Uterus (tissue), 4 donors: Measurements from ENCODE around the gene B3GNT3. TPM values are rescaled to one million over a fixed set of nuclear protein-coding genes. Genes with fewer than 3 reads are reported as not detected.

Source experiments
- DNase-seq, 2 donors: peaks; one replicate each; pipeline ENCODE4 v3.0.0-alpha.2; 2019 to 2020
- H3K27ac ChIP-seq, 2 donors: fragments of 200-600 bp; sonication (generic); 1 replicate in 1 of 2; 2 replicates in 1 of 2; pipeline ENCODE4 v1.5.1; 2016 to 2018
- H3K27me3 ChIP-seq, 2 donors: fragments of 200-600 bp; sonication (generic); one replicate each; pipeline ENCODE4 v1.5.1; 2018 to 2019; ENCODE audit warnings: control low read depth in 1 of 2
- H3K36me3 ChIP-seq, 2 donors: fragments of 200-600 bp; sonication (generic); one replicate each; pipeline ENCODE4 v1.5.1; 2019; ENCODE audit warnings: control low read depth in 1 of 2
- H3K4me1 ChIP-seq, 2 donors: fragments of 200-600 bp; sonication (generic); one replicate each; pipeline ENCODE4 v1.5.1; 2018 to 2019; ENCODE audit warnings: control low read depth in 1 of 2
- H3K4me3 ChIP-seq, 2 donors: fragments of 200-600 bp; sonication (generic); 1 replicate in 1 of 2; 2 replicates in 1 of 2; pipeline ENCODE4 v1.5.1; 2018 to 2019; ENCODE audit warnings: mild to moderate bottlenecking in 1 of 2
- H3K9me3 ChIP-seq, 2 donors: fragments of 200-600 bp; sonication (generic); one replicate each; pipeline ENCODE4 v1.5.1; 2019; ENCODE audit warnings: control low read depth in 1 of 2
- POLR2A ChIP-seq, 2 donors: fragments of 450-650 bp; IDR thresholded peaks; one replicate each; pipeline ENCODE4 v1.6.1; 2016; ENCODE audit warnings: antibody characterized with exemption in 2 of 2, mild to moderate bottlenecking in 1 of 2, moderate library complexity in 1 of 2
- intact Hi-C: fragments of 100-400 bp; cut with DNase I; formaldehyde crosslinking; loops from one replicate; pipeline ENCODE4 v1.15.1; 2023; ENCODE audit warnings: low total_unique reads
- total RNA-seq, 4 donors: library from RNA; depleted of rRNA in 3 of 4; stranded (reverse); fragments of >200 nt in 3 of 4; gene quantifications; one replicate each; pipeline versions ENCODE4 v1.1.0 to v1.2.4, GENCODE V29; 2014 to 2023
- TF ChIP-seq, protein P1 (sequence below), 4 experiments: fragments of 200-600 bp in 2 of 4; fragments of 450-650 bp in 2 of 4; sonication (generic) in 2 of 4; IDR thresholded peaks; one replicate each; pipeline ENCODE4 v1.5.1; 2016 to 2019; ENCODE audit warnings: antibody characterized with exemption in 4 of 4, mild to moderate bottlenecking in 2 of 4, moderate library complexity in 1 of 4
- donor health status: DM: yes; HTN: yes; CAD: no.

B3GNT3 gene
- total RNA-seq, 4 donors from 2014 or later = 1.4 TPM; not detected in 3

DNA sequence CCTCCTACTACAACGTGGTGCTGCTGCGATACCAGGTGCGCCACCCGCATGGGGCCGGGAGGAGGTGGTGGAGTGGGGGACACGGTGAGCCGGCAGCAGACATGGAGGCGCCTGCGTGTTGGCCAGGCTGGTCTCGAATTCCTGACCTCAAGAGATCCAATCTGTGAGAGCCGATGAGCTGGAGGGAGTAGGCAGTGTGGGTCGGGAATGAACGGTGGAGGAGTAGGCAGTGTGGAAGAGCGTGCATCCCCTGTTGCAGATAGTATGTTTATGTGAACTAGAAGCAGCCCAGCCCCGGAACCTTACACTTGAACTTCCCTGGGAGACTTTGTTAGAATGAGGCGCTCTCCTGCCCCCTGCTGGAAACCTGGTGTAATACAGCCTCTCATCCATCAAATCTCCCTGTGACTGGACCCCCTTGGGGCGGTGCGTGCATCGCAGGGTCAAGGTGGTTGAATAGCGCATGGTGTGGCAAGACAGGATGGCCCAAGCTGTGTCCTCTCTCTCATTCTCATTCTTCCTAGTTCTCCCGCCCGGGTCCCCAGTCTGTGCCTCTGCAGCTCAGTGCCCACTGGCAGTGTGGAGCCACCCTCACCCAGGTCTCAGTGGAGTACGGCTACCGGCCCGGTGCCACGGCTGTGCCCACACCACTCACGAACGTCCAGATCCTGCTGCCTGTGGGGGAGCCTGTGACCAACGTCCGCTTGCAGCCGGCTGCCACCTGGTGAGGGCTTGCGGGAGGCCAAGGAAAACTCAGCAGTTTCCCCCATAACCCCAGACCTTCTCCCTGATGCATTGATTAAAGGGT is 10.5 kb upstream of the B3GNT3 start:
- no peak overlapping the region for H3K27ac ChIP-seq
- TF ChIP-seq POLR2A (IDR thresholded peaks at IDR 0.05) = no peak
- TF ChIP-seq, protein P1, sequence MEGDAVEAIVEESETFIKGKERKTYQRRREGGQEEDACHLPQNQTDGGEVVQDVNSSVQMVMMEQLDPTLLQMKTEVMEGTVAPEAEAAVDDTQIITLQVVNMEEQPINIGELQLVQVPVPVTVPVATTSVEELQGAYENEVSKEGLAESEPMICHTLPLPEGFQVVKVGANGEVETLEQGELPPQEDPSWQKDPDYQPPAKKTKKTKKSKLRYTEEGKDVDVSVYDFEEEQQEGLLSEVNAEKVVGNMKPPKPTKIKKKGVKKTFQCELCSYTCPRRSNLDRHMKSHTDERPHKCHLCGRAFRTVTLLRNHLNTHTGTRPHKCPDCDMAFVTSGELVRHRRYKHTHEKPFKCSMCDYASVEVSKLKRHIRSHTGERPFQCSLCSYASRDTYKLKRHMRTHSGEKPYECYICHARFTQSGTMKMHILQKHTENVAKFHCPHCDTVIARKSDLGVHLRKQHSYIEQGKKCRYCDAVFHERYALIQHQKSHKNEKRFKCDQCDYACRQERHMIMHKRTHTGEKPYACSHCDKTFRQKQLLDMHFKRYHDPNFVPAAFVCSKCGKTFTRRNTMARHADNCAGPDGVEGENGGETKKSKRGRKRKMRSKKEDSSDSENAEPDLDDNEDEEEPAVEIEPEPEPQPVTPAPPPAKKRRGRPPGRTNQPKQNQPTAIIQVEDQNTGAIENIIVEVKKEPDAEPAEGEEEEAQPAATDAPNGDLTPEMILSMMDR (IDR thresholded peaks at IDR 0.05) = peak; percentile 46 to 59 (median 48)
- peak; percentile 33 to 50 for DNase-seq
- no peaks in the 10 kb centered on the region for H3K9me3 ChIP-seq
- no peak overlapping the region for H3K4me3 ChIP-seq
- no peaks in the 10 kb centered on the region for H3K4me1 ChIP-seq
- intact Hi-C loops = no loop called here
- no peaks in the 10 kb centered on the region for H3K27me3 ChIP-seq
- no peaks in the 10 kb centered on the region for H3K36me3 ChIP-seq

DNA sequence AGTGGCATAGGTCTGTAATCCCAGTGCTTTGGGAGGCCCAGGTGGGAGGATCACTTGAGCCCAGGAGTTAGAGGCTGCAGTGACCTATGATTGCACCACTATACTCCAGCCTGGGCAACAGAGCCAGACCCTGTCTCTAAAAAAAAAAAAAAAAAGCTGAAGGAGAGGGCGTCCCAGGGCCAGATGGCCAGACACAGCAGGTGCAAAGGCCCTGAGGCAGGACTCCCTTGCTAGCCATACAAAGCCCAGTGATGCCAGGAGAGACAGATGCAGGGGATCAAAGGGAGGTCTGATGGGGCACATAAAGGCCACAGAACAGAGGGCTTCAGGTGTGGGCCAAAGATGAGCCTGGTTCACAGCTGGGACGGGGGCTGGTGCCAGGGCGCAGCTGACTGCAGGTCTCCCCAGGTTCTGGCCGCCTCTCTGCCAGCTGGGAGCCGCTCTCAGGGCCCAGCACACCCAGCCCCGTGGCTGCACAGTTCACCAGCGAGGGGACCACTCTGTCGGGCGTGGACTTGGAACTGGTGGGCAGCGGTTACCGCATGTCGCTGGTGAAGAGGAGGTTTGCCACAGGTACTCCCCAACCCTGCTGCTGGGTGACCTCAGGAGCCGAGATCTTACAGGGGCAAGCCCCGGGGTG is 7.5 kb upstream of the B3GNT3 start:
- no peaks in the 10 kb centered on the region for H3K27me3 ChIP-seq
- intact Hi-C loops = no loop called here
- H3K27ac ChIP-seq = no peak overlapping the region
- no peaks in the 10 kb centered on the region for H3K4me1 ChIP-seq
- no peak overlapping the region for H3K4me3 ChIP-seq
- no peak for TF ChIP-seq POLR2A (IDR thresholded peaks at IDR 0.05)
- TF ChIP-seq, protein P1 (IDR thresholded peaks at IDR 0.05) = no peak
- no peaks in the 10 kb centered on the region for H3K9me3 ChIP-seq
- DNase-seq = no peak
- H3K36me3 ChIP-seq = no peaks in the 10 kb centered on the region

DNA sequence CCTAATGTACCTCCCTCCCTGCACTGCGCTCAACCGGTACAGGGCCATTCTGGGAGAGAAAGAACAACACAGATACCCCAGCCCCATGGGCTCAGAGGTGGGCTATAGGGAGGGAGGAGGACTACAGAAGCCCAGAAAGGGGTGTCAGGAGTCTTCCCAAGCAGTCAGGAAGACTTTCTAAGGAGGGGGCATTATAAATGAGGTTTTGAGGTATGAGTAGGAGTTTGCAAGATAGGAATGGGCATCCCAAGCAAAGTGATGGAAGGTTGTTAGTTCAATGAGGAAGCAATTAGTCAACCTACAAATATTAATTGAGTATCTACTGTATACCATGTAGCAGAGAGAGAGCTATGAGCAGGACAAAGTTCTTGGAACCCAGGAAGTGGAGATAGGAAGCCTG is 6.3 kb upstream of the B3GNT3 start:
- TF ChIP-seq POLR2A (IDR thresholded peaks at IDR 0.05) = no peak
- TF ChIP-seq, protein P1 (IDR thresholded peaks at IDR 0.05) = no peak
- DNase-seq = no peak
- Histone ChIP-seq H3K36me3 (no peaks in the 10 kb centered on the region), H3K4me3 (no peak overlapping the region), H3K27me3 (peaks cover 0 to 1% of the 10 kb centered on the region in 2 donors), H3K9me3 (no peaks in the 10 kb centered on the region), H3K4me1 (no peaks in the 10 kb centered on the region), H3K27ac (no peak overlapping the region)
- intact Hi-C loops = no loop called here

DNA sequence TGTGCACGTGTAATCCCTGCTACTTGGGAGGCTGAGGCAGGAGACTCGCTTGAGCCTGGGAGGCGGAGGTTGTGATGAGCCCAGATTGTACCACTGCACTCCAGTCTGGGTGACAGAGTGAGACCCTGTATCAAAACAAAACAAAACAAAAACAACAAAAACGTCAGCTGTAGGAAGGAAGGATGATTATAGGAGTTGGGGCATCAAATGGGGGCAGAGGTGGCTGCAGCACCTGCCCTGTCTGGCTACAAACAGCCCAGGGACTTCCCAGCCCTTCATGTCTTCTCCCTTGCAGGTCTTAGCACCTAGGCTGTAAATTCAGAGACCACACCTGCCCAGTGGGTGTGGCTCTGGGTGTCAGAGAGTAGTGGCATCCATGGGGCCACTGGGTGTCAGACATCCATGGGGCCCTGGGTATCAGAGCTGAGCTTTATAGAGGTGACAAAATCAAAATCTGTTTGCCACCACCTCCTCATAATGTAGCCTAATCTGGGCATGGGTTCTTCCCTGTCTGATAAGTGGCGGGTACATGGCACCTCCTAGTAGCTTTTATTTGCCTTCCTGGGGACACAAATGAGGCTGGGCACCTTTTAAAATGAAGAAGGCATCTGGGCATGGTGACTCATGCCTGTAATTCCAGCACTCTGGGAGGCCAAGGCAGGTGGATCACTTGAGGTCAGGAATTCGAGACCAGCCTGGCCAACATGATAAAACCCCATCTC is 4.7 kb upstream of the B3GNT3 start:
- DNase-seq = no peak
- no peaks in the 10 kb centered on the region for H3K9me3 ChIP-seq
- no peak overlapping the region for H3K27ac ChIP-seq
- intact Hi-C loops = no loop called here
- no peaks in the 10 kb centered on the region for H3K4me1 ChIP-seq
- no peaks in the 10 kb centered on the region for H3K36me3 ChIP-seq
- H3K27me3 ChIP-seq = peaks cover 0 to 17% of the 10 kb centered on the region in 2 donors
- no peak overlapping the region for H3K4me3 ChIP-seq
- TF ChIP-seq, protein P1 (IDR thresholded peaks at IDR 0.05) = no peak
- no peak for TF ChIP-seq POLR2A (IDR thresholded peaks at IDR 0.05)

DNA sequence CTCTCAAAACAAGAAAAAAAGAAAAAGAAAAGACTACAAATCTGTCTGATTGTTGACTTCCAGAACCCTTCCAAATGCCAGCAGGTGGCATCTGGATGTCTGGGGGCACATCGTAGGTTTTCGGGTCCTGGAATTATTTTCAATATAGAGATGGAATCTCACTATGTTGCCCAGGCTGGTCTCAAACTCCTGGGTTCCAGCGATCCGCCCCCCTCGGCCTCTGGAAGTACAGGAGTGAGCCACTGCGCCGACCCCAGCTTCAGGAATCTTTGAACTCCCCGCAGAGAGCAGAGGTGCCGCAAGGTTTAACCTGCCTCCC is 567 bp upstream of the B3GNT3 start:
- Histone ChIP-seq H3K27ac (no peak overlapping the region), H3K4me1 (no peaks in the 10 kb centered on the region), H3K36me3 (no peaks in the 10 kb centered on the region), H3K9me3 (no peaks in the 10 kb centered on the region), H3K4me3 (no peak overlapping the region), H3K27me3 (peaks cover 0 to 22% of the 10 kb centered on the region in 2 donors)
- no peak for DNase-seq
- TF ChIP-seq, protein P1 (IDR thresholded peaks at IDR 0.05) = no peak
- TF ChIP-seq POLR2A (IDR thresholded peaks at IDR 0.05) = no peak
- intact Hi-C loops = no loop called here
